Panc1 (cell line): ENCODE results near the gene PRSS48.

Source experiments
- POLR2AphosphoS5 ChIP-seq: IDR thresholded peaks from 2 replicates; pipeline ENCODE4 v1.6.1; 2012; ENCODE audit warnings: mild to moderate bottlenecking, low read depth, low read length, moderate library complexity
- SIN3A ChIP-seq: IDR thresholded peaks from 2 replicates; pipeline ENCODE4 v1.6.1; 2012; ENCODE audit warnings: low read depth, mild to moderate bottlenecking, low read length, moderate library complexity, borderline replicate concordance; ENCODE audit not compliant: insufficient read depth
- TF ChIP-seq, protein P1 (sequence below): fragments of 450-650 bp; IDR thresholded peaks from 2 replicates; pipeline ENCODE4 v1.5.1; 2017; ENCODE audit warnings: mild to moderate bottlenecking
- TF ChIP-seq, protein P2 (sequence below), 2 experiments: IDR thresholded peaks; 2 replicates each; pipeline ENCODE4 v1.6.1; 2011 to 2012; ENCODE audit warnings: low read depth in 2 of 2, control low read depth in 1 of 2, low read length in 1 of 2, mild to moderate bottlenecking in 1 of 2, moderate library complexity in 1 of 2; ENCODE audit not compliant: insufficient read depth in 1 of 2

DNA sequence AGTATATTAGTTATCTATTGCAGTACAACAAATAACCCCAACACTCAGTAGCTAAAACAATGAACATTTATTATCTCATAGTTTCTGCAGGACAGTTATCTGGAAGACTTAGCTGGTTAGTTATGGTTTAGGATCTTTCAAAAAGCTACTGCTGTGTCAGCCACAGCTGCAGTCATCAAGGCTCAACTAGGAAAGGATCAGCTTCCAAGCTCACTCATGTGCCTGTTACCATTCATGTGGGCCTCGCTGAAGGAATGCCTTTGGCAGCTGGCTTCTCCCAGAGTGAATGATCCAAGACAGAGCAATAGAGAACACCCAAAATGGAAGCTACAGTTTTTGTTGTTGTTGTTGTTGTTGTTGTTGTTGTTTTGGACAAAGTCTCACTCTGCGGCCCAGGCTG lies 13.5 kb upstream of the PRSS48 start:
- no peak for TF ChIP-seq POLR2AphosphoS5
- TF ChIP-seq, protein P1, sequence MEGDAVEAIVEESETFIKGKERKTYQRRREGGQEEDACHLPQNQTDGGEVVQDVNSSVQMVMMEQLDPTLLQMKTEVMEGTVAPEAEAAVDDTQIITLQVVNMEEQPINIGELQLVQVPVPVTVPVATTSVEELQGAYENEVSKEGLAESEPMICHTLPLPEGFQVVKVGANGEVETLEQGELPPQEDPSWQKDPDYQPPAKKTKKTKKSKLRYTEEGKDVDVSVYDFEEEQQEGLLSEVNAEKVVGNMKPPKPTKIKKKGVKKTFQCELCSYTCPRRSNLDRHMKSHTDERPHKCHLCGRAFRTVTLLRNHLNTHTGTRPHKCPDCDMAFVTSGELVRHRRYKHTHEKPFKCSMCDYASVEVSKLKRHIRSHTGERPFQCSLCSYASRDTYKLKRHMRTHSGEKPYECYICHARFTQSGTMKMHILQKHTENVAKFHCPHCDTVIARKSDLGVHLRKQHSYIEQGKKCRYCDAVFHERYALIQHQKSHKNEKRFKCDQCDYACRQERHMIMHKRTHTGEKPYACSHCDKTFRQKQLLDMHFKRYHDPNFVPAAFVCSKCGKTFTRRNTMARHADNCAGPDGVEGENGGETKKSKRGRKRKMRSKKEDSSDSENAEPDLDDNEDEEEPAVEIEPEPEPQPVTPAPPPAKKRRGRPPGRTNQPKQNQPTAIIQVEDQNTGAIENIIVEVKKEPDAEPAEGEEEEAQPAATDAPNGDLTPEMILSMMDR, result no peak
- TF ChIP-seq SIN3A, result no peak
- TF ChIP-seq, protein P2, sequence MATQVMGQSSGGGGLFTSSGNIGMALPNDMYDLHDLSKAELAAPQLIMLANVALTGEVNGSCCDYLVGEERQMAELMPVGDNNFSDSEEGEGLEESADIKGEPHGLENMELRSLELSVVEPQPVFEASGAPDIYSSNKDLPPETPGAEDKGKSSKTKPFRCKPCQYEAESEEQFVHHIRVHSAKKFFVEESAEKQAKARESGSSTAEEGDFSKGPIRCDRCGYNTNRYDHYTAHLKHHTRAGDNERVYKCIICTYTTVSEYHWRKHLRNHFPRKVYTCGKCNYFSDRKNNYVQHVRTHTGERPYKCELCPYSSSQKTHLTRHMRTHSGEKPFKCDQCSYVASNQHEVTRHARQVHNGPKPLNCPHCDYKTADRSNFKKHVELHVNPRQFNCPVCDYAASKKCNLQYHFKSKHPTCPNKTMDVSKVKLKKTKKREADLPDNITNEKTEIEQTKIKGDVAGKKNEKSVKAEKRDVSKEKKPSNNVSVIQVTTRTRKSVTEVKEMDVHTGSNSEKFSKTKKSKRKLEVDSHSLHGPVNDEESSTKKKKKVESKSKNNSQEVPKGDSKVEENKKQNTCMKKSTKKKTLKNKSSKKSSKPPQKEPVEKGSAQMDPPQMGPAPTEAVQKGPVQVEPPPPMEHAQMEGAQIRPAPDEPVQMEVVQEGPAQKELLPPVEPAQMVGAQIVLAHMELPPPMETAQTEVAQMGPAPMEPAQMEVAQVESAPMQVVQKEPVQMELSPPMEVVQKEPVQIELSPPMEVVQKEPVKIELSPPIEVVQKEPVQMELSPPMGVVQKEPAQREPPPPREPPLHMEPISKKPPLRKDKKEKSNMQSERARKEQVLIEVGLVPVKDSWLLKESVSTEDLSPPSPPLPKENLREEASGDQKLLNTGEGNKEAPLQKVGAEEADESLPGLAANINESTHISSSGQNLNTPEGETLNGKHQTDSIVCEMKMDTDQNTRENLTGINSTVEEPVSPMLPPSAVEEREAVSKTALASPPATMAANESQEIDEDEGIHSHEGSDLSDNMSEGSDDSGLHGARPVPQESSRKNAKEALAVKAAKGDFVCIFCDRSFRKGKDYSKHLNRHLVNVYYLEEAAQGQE (IDR thresholded peaks at IDR 0.05; ENCODE audit: insufficient read depth in 1 of 2, low read depth in 2 of 2, low read length in 1 of 2), result no peak
